Right lobe of liver (tissue), 4 donors: Measurements from ENCODE around the gene CEP192.
"Not testable (repeated sequence)": the region's sequence is repeated elsewhere in the genome, so short reads cannot be mapped to it uniquely, and the experiment has no call there.

Source experiments
- POLR2A ChIP-seq: fragments of 450-650 bp; IDR thresholded peaks from one replicate; pipeline ENCODE4 v1.6.1; 2017; ENCODE audit warnings: antibody characterized with exemption, mild to moderate bottlenecking
- TF ChIP-seq, protein P1 (sequence below), 4 donors: fragments of 200-600 bp in 3 of 4; fragments of 450-650 bp in 1 of 4; IDR thresholded peaks; one replicate each; pipeline versions ENCODE4 v1.5.1 to v1.8.0; 2016 to 2022; ENCODE audit warnings: antibody characterized with exemption in 4 of 4, mild to moderate bottlenecking in 2 of 4
- donor health status: DM: no; HTN: no; CAD: no.
- donor health status: DM: no; HTN: no; CAD: no.
- donor health status: DM: no; HTN: yes; CAD: no.

DNA sequence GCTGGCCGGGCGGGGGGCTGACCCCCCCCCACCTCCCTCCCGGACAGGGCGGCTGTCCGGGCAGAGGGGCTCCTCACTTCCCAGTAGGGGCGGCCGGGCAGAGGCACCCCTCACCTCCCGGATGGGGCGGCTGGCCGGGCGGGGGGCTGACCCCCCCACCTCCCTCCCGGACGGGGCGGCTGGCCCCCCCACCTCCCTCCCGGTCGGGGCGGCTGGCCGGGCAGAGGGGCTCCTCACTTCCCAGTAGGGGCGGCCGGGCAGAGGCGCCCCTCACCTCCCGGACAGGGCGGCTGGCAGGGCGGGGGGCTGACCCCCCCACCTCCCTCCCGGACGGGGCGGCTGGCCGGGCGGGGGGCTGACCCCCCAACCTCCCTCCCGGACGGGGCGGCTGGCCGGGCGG, 11.1 kb upstream of the CEP192 start:
- TF ChIP-seq POLR2A = not testable (repeated sequence)
- TF ChIP-seq, protein P1, sequence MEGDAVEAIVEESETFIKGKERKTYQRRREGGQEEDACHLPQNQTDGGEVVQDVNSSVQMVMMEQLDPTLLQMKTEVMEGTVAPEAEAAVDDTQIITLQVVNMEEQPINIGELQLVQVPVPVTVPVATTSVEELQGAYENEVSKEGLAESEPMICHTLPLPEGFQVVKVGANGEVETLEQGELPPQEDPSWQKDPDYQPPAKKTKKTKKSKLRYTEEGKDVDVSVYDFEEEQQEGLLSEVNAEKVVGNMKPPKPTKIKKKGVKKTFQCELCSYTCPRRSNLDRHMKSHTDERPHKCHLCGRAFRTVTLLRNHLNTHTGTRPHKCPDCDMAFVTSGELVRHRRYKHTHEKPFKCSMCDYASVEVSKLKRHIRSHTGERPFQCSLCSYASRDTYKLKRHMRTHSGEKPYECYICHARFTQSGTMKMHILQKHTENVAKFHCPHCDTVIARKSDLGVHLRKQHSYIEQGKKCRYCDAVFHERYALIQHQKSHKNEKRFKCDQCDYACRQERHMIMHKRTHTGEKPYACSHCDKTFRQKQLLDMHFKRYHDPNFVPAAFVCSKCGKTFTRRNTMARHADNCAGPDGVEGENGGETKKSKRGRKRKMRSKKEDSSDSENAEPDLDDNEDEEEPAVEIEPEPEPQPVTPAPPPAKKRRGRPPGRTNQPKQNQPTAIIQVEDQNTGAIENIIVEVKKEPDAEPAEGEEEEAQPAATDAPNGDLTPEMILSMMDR (IDR thresholded peaks at IDR 0.05) = not testable (repeated sequence)
